ENCODE data around the gene TPST1. TPM values are rescaled to one million over a fixed set of nuclear protein-coding genes. Genes with fewer than 3 reads are reported as not detected.

Gene TPST1
- total RNA-seq, 1 donor: 59.7 TPM

DNA sequence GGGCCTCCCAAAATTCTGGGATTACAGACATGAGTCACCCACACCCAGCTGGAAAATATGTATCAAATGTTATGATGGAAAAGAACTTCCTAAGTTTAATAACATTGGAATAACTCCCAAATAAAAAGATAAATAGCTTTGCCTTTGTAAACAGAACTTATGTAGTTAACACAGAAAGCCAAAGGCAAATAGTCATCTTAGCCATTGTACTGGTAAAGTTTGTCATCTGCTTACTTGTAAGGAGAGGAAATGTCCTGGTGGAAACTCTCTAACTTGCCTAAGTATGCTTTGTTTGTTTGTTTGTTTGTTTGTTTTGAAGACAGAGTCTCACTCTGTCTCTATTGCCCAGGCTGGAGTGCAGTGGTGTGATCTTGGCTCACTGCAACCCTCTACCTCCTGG is 23.8 kb upstream of the TPST1 start:
- peak; percentile 19 for DNase-seq (ENCODE audit: low read depth)
- no peak overlapping the region for H3K4me3 ChIP-seq (ENCODE audit: low read depth, low read length)
- TF ChIP-seq, protein P1, sequence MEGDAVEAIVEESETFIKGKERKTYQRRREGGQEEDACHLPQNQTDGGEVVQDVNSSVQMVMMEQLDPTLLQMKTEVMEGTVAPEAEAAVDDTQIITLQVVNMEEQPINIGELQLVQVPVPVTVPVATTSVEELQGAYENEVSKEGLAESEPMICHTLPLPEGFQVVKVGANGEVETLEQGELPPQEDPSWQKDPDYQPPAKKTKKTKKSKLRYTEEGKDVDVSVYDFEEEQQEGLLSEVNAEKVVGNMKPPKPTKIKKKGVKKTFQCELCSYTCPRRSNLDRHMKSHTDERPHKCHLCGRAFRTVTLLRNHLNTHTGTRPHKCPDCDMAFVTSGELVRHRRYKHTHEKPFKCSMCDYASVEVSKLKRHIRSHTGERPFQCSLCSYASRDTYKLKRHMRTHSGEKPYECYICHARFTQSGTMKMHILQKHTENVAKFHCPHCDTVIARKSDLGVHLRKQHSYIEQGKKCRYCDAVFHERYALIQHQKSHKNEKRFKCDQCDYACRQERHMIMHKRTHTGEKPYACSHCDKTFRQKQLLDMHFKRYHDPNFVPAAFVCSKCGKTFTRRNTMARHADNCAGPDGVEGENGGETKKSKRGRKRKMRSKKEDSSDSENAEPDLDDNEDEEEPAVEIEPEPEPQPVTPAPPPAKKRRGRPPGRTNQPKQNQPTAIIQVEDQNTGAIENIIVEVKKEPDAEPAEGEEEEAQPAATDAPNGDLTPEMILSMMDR (IDR thresholded peaks at IDR 0.05; ENCODE audit: insufficient read depth, low read length): no peak

DNA sequence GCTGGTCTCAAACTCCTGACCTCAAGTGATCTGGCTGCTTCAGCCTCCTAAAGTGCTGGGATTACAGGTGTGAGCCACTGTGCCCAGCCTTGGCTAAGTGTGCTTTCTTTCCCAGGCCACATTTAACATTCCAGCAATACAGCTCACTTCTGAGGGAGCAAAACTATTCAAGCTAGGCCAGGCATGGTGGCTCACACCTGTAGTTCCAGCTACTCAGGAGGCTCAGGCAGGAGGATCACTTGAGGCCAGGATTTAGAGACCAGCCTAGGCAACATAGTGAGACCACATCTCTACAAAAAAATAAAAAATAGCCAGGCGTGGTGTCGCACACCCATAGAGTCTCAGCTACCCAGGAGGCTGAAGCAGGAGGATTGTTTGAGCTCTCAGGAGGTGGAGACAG is 23.3 kb upstream of the TPST1 start:
- DNase-seq (ENCODE audit: low read depth): no peak
- TF ChIP-seq, protein P1 (IDR thresholded peaks at IDR 0.05; ENCODE audit: insufficient read depth, low read length): no peak
- no peak overlapping the region for H3K4me3 ChIP-seq (ENCODE audit: low read depth, low read length)

DNA sequence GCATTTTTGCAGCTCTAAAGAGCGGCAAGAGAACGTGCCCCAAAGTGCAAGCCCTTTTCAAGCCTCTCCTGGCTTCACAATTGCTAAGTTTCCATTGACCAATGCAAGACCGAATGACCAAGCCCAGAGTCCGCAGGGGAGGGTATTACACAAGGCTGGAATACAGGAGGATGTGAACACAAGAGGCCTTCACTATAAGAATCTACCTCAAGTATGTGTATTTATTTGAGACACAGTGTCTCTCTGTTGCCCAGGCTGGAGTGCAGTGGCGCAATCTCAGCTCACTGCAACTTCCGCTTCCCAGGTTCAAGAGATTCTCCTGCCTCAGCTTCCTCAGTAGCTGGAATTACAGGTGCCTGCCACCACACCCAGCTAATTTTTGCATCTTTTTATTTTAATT is 22.2 kb upstream of the TPST1 start:
- DNase-seq (ENCODE audit: low read depth): no peak
- TF ChIP-seq, protein P1 (IDR thresholded peaks at IDR 0.05; ENCODE audit: insufficient read depth, low read length): no peak

DNA sequence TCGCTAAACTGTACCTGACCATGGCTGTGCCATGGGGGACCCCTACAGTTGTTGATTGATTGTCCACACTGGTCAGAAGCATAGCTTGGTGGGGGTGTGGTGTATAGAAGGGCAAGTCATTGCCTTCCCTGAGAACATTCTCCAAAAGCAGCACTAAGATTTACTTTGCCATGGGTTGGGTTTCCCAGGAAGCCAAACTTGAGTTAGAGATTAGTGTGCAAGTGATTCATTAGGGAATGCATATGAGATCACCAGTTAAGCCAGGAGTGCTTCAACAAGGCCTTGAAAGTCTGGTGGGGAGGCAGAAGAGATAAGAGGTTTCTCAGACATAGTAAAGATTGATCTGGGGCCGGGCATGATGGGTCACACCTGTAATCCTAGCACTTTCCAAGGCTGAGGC is 21.4 kb upstream of the TPST1 start:
- peak; percentile 96 for DNase-seq (ENCODE audit: low read depth)
- H3K4me3 ChIP-seq (ENCODE audit: low read depth, low read length): no peak overlapping the region
- TF ChIP-seq, protein P1 (IDR thresholded peaks at IDR 0.05; ENCODE audit: insufficient read depth, low read length): no peak

More for the DNA sequence above, 22.2 kb upstream of the TPST1 start:
- no peak overlapping the region for H3K4me3 ChIP-seq (ENCODE audit: low read depth, low read length)

DNA sequence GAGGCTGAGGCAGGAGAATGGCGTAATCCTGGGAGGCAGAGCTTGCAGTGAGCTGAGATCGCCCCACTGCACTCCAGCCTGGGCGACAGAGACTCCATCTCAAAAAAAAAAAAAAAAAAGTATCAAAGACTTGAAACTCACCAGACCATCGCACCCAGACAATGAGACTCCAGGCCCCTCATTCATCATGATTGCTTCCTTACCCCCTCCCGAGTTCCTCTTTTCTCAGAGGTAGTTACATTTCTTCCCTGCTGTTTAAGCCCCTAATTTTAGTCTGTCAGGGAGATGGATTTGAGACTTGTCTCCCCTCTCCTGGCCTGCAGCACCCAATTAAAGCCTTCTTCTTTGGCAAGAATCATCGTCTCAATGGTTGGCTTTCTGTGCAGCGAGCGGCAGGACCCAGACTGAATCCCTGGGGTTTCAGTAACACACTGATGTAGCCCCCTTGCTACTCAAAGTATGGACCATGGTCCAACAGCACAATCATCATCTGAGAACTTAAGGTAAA is 19.4 kb upstream of the TPST1 start:
- TF ChIP-seq, protein P1 (IDR thresholded peaks at IDR 0.05; ENCODE audit: insufficient read depth, low read length): no peak
- H3K4me3 ChIP-seq (ENCODE audit: low read depth, low read length): no peak overlapping the region
- DNase-seq (ENCODE audit: low read depth): no peak

DNA sequence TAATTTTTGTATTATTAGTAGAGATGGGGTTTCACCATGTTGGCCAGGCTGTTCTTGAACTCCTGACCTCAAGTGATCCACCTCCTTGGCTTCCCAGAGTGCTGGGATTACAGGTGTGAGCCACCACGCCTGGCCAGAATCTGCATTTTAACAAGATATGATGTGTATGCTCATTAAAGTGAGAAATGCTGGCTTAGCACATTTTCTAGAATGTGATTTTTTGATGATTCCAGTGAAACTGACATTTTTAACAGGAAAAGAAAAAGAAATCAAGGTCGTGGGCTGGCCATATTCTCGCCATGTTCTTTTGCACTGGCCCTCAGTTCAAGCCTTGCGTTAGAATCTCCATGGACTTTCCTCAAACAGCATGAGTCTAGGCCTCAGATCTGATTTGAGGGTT is 18.1 kb upstream of the TPST1 start:
- DNase-seq (ENCODE audit: low read depth): no peak
- H3K4me3 ChIP-seq (ENCODE audit: low read depth, low read length): no peak overlapping the region
- TF ChIP-seq, protein P1 (IDR thresholded peaks at IDR 0.05; ENCODE audit: insufficient read depth, low read length): no peak

DNA sequence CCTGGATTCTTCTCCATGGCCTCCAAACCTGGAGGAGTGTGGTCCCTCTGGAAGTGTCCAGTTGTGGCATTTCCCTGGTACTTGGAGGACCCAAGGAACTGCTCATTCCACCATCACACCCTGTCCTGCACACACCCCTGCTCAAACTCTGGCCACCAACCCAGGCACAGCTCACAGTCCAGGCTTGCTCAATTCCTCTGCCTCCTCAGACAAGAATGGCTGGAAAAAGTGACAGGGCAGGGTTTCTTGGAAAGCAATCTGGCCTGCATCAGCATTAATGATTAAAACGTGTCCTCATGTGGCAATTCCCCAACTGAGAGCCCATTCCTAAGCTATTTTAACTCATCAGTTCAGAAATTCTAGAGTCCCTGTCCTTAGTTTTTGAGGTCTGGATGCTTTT is 17.2 kb upstream of the TPST1 start:
- TF ChIP-seq, protein P1 (IDR thresholded peaks at IDR 0.05; ENCODE audit: insufficient read depth, low read length): no peak
- peak; percentile 87 for DNase-seq (ENCODE audit: low read depth)
- no peak overlapping the region for H3K4me3 ChIP-seq (ENCODE audit: low read depth, low read length)
